ENCODE data around the gene TMEM225B. TPM values are rescaled to one million over a fixed set of nuclear protein-coding genes. Genes with fewer than 3 reads are reported as not detected.
"Not testable (repeated sequence)": the region's sequence is repeated elsewhere in the genome, so short reads cannot be mapped to it uniquely, and the experiment has no call there.

Gene TMEM225B
- total RNA-seq, 1 experiment from 2014 or later = 0.70 TPM

- no TSS peak for BruUV-seq (replicated peaks)
- CTCF ChIA-PET = interaction anchor here (0.5 kb wide), 1 partner anchor 61 kb away, joined by 3 read pairs; no protein-coding TSS in a partner anchor
- TF ChIP-seq CTCF (IDR thresholded peaks at IDR 0.05; ENCODE audit: unreplicated experiment) = no peak
- Mint-ChIP-seq H3K36me3 (ENCODE audit: insufficient read depth, unreplicated experiment) (peaks cover under 1% of the 10 kb centered on the region), H3K9me3 (ENCODE audit: unreplicated experiment) (no peaks in the 10 kb centered on the region), H3K27ac (ENCODE audit: low read depth, unreplicated experiment) (no peak overlapping the region), H3K27me3 (ENCODE audit: insufficient read depth, unreplicated experiment) (no peaks in the 10 kb centered on the region), H3K4me3 (ENCODE audit: unreplicated experiment) (no peak overlapping the region), H3K4me1 (ENCODE audit: insufficient read depth, unreplicated experiment) (no peaks in the 10 kb centered on the region)
- POLR2A ChIA-PET = interaction anchor here (0.6 to 1.3 kb wide), 2 partner anchors 19 to 467 kb away, joined by 3 read pairs; no protein-coding TSS in a partner anchor
- intact Hi-C loops (cut with micrococcal nuclease) = no loop called here
- DNase-seq (ENCODE audit: unreplicated experiment) = no peak
These were observed 17.9 kb upstream of the TMEM225B start for GRCh38 chr7:99579956-99580777.

GRCh38 chr7:99580778-99581332 lies 17.2 kb upstream of the TMEM225B start:
- H3K4me1 Mint-ChIP-seq (ENCODE audit: insufficient read depth, unreplicated experiment); intact Hi-C loops (cut with micrococcal nuclease); H3K27ac Mint-ChIP-seq (ENCODE audit: low read depth, unreplicated experiment); H3K36me3 Mint-ChIP-seq (ENCODE audit: insufficient read depth, unreplicated experiment); H3K4me3 Mint-ChIP-seq (ENCODE audit: unreplicated experiment); BruUV-seq (replicated peaks); DNase-seq (ENCODE audit: unreplicated experiment); H3K27me3 Mint-ChIP-seq (ENCODE audit: insufficient read depth, unreplicated experiment); H3K9me3 Mint-ChIP-seq (ENCODE audit: unreplicated experiment): not testable (repeated sequence)
- ChIA-PET POLR2A (interaction anchor here (0.6 to 1.3 kb wide), 2 partner anchors 20 to 466 kb away, joined by 3 read pairs; no protein-coding TSS in a partner anchor), CTCF (interaction anchor here (0.5 kb wide), 1 partner anchor 60 kb away, joined by 3 read pairs; no protein-coding TSS in a partner anchor)

- H3K27me3 Mint-ChIP-seq (ENCODE audit: insufficient read depth, unreplicated experiment) = no peaks in the 10 kb centered on the region
- TF ChIP-seq CTCF (IDR thresholded peaks at IDR 0.05; ENCODE audit: unreplicated experiment) = no peak
- ChIA-PET POLR2A (no interaction called here), CTCF (no interaction called here)
- H3K4me3 Mint-ChIP-seq (ENCODE audit: unreplicated experiment) = no peak overlapping the region
- no peaks in the 10 kb centered on the region for H3K36me3 Mint-ChIP-seq (ENCODE audit: insufficient read depth, unreplicated experiment)
- no peaks in the 10 kb centered on the region for H3K4me1 Mint-ChIP-seq (ENCODE audit: insufficient read depth, unreplicated experiment)
- BruUV-seq (replicated peaks) = no TSS peak
- H3K9me3 Mint-ChIP-seq (ENCODE audit: unreplicated experiment) = no peaks in the 10 kb centered on the region
- intact Hi-C loops (cut with micrococcal nuclease) = no loop called here
- no peak overlapping the region for H3K27ac Mint-ChIP-seq (ENCODE audit: low read depth, unreplicated experiment)
- no peak for DNase-seq (ENCODE audit: unreplicated experiment)
These were observed 9.2 kb upstream of the TMEM225B start for GRCh38 chr7:99588868-99589267.

- Mint-ChIP-seq H3K4me3 (ENCODE audit: unreplicated experiment) (no peak overlapping the region), H3K36me3 (ENCODE audit: insufficient read depth, unreplicated experiment) (no peaks in the 10 kb centered on the region), H3K9me3 (ENCODE audit: unreplicated experiment) (no peaks in the 10 kb centered on the region), H3K27me3 (ENCODE audit: insufficient read depth, unreplicated experiment) (no peaks in the 10 kb centered on the region), H3K4me1 (ENCODE audit: insufficient read depth, unreplicated experiment) (no peaks in the 10 kb centered on the region), H3K27ac (ENCODE audit: low read depth, unreplicated experiment) (no peak overlapping the region)
- intact Hi-C loops (cut with micrococcal nuclease) = no loop called here
- TF ChIP-seq CTCF (IDR thresholded peaks at IDR 0.05; ENCODE audit: unreplicated experiment) = no peak
- ChIA-PET POLR2A (no interaction called here), CTCF (no interaction called here)
- no TSS peak for BruUV-seq (replicated peaks)
- DNase-seq (ENCODE audit: unreplicated experiment) = no peak
These were observed 2.9 kb upstream of the TMEM225B start for GRCh38 chr7:99594948-99595745.

All from MCF 10A (cell line).